Keratinocyte (primary cell): ENCODE data around the gene SATB2. TPM values are rescaled to one million over a fixed set of nuclear protein-coding genes. Genes with fewer than 3 reads are reported as not detected.

ENCODE experiments used
- DNase-seq: peaks from one replicate; pipeline ENCODE4 v3.0.0-alpha.2; 2011; ENCODE audit warnings: low read depth, missing footprints, low spot score
- FAIRE-seq: peaks from 2 replicates; lab custom pipeline; 2011; peaks lifted over from hg19 to GRCh38; lab: Jason Lieb, UNC
- H2AFZ ChIP-seq: 2 replicates; pipeline ENCODE4 v1.6.0; 2012; ENCODE audit warnings: low read length, control low read depth, inconsistent platforms; ENCODE audit not compliant: control insufficient read depth
- H3K27ac ChIP-seq: 2 replicates; pipeline ENCODE4 v1.5.1; 2011; ENCODE audit warnings: low read length; ENCODE audit not compliant: control insufficient read depth, insufficient read depth
- H3K27me3 ChIP-seq: 3 replicates; pipeline ENCODE4 v1.6.0; 2011; ENCODE audit warnings: low read length; ENCODE audit not compliant: control insufficient read depth, insufficient read depth; ENCODE audit errors: extremely low read depth
- H3K36me3 ChIP-seq, 2 experiments: 2 replicates in 1 of 2; 3 replicates in 1 of 2; pipeline ENCODE4 v1.5.1; 2011; ENCODE audit warnings: low read length in 2 of 2, mild to moderate bottlenecking in 1 of 2; ENCODE audit not compliant: control insufficient read depth in 2 of 2, insufficient read depth in 2 of 2; ENCODE audit errors: extremely low read depth in 1 of 2
- H3K4me1 ChIP-seq: 3 replicates; pipeline ENCODE4 v1.5.1; 2011; ENCODE audit warnings: low read length; ENCODE audit not compliant: control insufficient read depth, insufficient read depth; ENCODE audit errors: extremely low read depth
- H3K4me2 ChIP-seq: 3 replicates; pipeline ENCODE4 v1.6.0; 2011; ENCODE audit warnings: low read depth, low read length; ENCODE audit not compliant: control insufficient read depth, insufficient read depth; ENCODE audit errors: extremely low read depth
- H3K4me3 ChIP-seq, 3 experiments: fragments of 200-600 bp in 1 of 3; sonication (generic) in 1 of 3; 2 replicates in 2 of 3; 3 replicates in 1 of 3; pipeline ENCODE4 v1.5.1; 2011 to 2016; ENCODE audit warnings: low read length in 3 of 3, mild to moderate bottlenecking in 3 of 3, control low read depth in 2 of 3, inconsistent platforms in 1 of 3, low read depth in 1 of 3, mixed read lengths in 1 of 3, mixed run types in 1 of 3, moderate library complexity in 1 of 3; ENCODE audit not compliant: control insufficient read depth in 2 of 3, insufficient read depth in 2 of 3; ENCODE audit errors: extremely low read depth in 1 of 3
- H3K79me2 ChIP-seq: 2 replicates; pipeline ENCODE4 v1.6.0; 2012; ENCODE audit warnings: low read length; ENCODE audit not compliant: control insufficient read depth, insufficient read depth
- H3K9ac ChIP-seq: 3 replicates; pipeline ENCODE4 v1.6.0; 2011; ENCODE audit warnings: low read length; ENCODE audit not compliant: control insufficient read depth, insufficient read depth; ENCODE audit errors: extremely low read depth
- H3K9me1 ChIP-seq: 3 replicates; pipeline ENCODE4 v1.6.0; 2011; ENCODE audit warnings: low read length; ENCODE audit not compliant: control insufficient read depth, insufficient read depth; ENCODE audit errors: extremely low read depth
- H3K9me3 ChIP-seq: 2 replicates; pipeline ENCODE4 v1.5.1; 2012; ENCODE audit warnings: low read depth, low read length; ENCODE audit not compliant: control insufficient read depth
- H4K20me1 ChIP-seq: 3 replicates; pipeline ENCODE4 v1.6.0; 2011; ENCODE audit warnings: low read length; ENCODE audit not compliant: control insufficient read depth, insufficient read depth; ENCODE audit errors: extremely low read depth
- EZH2 ChIP-seq: IDR thresholded peaks from one replicate; pipeline ENCODE4 v1.6.1; 2012; ENCODE audit warnings: inconsistent platforms, mild to moderate bottlenecking, low read length, moderate library complexity
- dilution Hi-C: fragments of 300-500 bp; cut with MboI; formaldehyde crosslinking; loops from one replicate; pipeline ENCODE4 v1.7.0; 2020; ENCODE audit warnings: low sequenced_read_pairs; ENCODE audit not compliant: extremely low pct_ligation_motif_present
- polyA plus RNA-seq, 5 experiments: library from polyadenylated mRNA; depleted of rRNA in 3 of 5; stranded (reverse) in 3 of 5; stranded (forward) in 1 of 5; unstranded in 1 of 5; fragments of >200 nt; gene quantifications; 1 replicate in 1 of 5; 2 replicates in 3 of 5; 3 replicates in 1 of 5; pipeline versions ENCODE4 v1.2.1 to v1.2.3, GENCODE V29; 2011 to 2012; ENCODE audit warnings: missing spikeins in 2 of 5, low read depth in 1 of 5, low replicate concordance in 1 of 5
- TF ChIP-seq, protein P1 (sequence below), 3 experiments: IDR thresholded peaks in 1 of 3; conservative IDR thresholded peaks in 1 of 3; optimal IDR thresholded peaks in 1 of 3; 2 replicates in 2 of 3; 3 replicates in 1 of 3; pipeline versions ENCODE3 to v1.5.1; 2011; ENCODE audit warnings: low read length in 3 of 3, mild to moderate bottlenecking in 3 of 3, moderate library complexity in 2 of 3, control low read depth in 1 of 3, inconsistent platforms in 1 of 3; ENCODE audit not compliant: insufficient read depth in 2 of 3; ENCODE audit errors: extremely low read depth in 1 of 3

SATB2 gene
- polyA plus RNA-seq, 1 donor (not counting 4 experiments of a cell fraction or from before 2014, with no cell fraction given): 1.4 TPM

DNA sequence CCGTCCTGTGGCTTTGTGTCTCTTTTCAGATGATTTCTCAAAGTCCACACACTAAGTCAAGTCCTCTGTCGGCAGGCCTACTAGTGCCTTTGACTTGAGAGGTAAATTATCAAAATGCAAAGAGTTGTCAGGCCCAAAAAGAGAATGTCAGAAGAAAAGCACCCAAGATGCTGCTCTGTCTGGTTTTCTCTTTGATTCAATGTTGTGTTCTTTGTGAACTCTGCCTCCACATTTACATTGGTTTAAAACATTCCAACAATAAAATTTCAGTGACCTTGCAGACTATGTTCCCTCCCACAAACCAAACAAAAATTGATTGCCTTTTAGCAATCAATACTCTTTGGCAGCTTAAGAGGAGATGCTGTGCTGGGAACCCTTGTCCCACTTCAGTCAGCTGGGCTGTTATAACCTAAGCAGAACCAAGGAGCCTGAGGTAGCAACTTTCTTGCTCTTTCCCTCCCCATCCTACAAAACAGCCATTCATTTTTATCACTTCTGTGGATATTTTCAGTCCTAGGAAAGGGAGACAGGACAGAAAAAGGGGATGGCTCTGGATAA lies 19.6 kb upstream of the SATB2 start:
- Histone ChIP-seq H4K20me1 (no peaks in the 10 kb centered on the region), H3K27ac (no peak overlapping the region), H3K4me3 (no peak overlapping the region), H3K4me1 (no peaks in the 10 kb centered on the region), H3K4me2 (no peak overlapping the region), H3K79me2 (no peaks in the 10 kb centered on the region), H3K9ac (no peak overlapping the region), H3K36me3 (no peaks in the 10 kb centered on the region), H3K9me1 (no peaks in the 10 kb centered on the region), H3K27me3 (peaks cover 13% of the 10 kb centered on the region), H2AFZ (no peak overlapping the region), H3K9me3 (no peaks in the 10 kb centered on the region)
- TF ChIP-seq, protein P1, sequence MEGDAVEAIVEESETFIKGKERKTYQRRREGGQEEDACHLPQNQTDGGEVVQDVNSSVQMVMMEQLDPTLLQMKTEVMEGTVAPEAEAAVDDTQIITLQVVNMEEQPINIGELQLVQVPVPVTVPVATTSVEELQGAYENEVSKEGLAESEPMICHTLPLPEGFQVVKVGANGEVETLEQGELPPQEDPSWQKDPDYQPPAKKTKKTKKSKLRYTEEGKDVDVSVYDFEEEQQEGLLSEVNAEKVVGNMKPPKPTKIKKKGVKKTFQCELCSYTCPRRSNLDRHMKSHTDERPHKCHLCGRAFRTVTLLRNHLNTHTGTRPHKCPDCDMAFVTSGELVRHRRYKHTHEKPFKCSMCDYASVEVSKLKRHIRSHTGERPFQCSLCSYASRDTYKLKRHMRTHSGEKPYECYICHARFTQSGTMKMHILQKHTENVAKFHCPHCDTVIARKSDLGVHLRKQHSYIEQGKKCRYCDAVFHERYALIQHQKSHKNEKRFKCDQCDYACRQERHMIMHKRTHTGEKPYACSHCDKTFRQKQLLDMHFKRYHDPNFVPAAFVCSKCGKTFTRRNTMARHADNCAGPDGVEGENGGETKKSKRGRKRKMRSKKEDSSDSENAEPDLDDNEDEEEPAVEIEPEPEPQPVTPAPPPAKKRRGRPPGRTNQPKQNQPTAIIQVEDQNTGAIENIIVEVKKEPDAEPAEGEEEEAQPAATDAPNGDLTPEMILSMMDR (optimal IDR thresholded peaks at IDR 0.05 in 1 of 3, IDR thresholded peaks at IDR 0.05 in 1 of 3, conservative IDR thresholded peaks at IDR 0.05 in 1 of 3; ENCODE audit: extremely low read depth in 1 of 3, insufficient read depth in 2 of 3, low read length in 3 of 3): no peak
- TF ChIP-seq EZH2: no peak
- FAIRE-seq (no peak), DNase-seq (no peak)
- dilution Hi-C loops: no loop called here

DNA sequence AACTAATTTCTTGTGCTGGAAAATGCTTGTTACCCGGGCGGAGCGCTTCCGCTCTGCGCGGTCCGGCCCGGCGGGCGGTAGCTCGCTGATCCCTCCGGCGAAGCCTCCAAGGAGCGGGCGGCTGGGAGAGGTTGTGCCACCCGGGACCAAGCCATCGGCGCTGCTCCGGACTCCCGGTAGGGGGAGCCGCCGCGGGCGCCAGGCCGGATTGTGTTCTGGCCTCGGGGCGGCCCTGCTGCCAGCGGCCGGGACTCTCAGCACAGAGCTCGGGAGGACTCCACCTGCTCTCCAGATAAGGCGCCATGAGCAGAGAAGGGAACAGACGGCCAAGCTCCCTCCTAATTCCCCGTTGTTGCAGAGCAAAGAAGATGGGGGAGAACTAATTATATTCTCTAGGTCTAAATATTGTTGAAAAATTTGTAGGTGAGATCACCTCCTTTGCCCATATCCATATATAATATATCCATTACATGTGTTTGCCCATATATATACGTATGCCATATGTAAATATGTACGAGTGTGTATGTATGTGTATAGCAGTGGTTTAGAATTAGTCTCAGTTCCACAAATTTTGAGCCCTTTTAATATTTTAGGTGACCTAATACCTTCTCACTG lies 13.8 kb upstream of the SATB2 start:
- FAIRE-seq: no peak
- H3K4me3 ChIP-seq: no peak overlapping the region

More for the DNA sequence above, 13.8 kb upstream of the SATB2 start:
- Histone ChIP-seq H3K4me2 (no peak overlapping the region), H3K36me3 (no peaks in the 10 kb centered on the region), H3K4me1 (peaks cover 2% of the 10 kb centered on the region), H4K20me1 (no peaks in the 10 kb centered on the region), H3K79me2 (no peaks in the 10 kb centered on the region), H3K9me3 (no peaks in the 10 kb centered on the region), H3K27me3 (peaks cover 71% of the 10 kb centered on the region), H2AFZ (no peak overlapping the region), H3K9ac (no peak overlapping the region), H3K27ac (no peak overlapping the region), H3K9me1 (no peaks in the 10 kb centered on the region)
- TF ChIP-seq, protein P1 (optimal IDR thresholded peaks at IDR 0.05 in 1 of 3, IDR thresholded peaks at IDR 0.05 in 1 of 3, conservative IDR thresholded peaks at IDR 0.05 in 1 of 3; ENCODE audit: extremely low read depth in 1 of 3, insufficient read depth in 2 of 3, low read length in 3 of 3): peak in 2 of 3 experiments; percentile 53 to 63
- no peak for TF ChIP-seq EZH2
- dilution Hi-C loops: no loop called here
- no peak for DNase-seq
